HEK293 (cell line): ENCODE results near the gene TMEM255A.

Experiments
- CTCF ChIP-seq: fragments of 450-650 bp; formaldehyde crosslinking; IDR thresholded peaks from 2 replicates; pipeline ENCODE4 v1.5.1; 2016; ENCODE audit warnings: missing biosample characterization, missing genetic modification characterization
- ZSCAN30 ChIP-seq: fragments of 450-650 bp; IDR thresholded peaks from 2 replicates; pipeline ENCODE4 v1.5.1; 2018; ENCODE audit warnings: missing biosample characterization, mild to moderate bottlenecking, missing genetic modification characterization, moderate library complexity

GRCh38 chrX:120336899-120337298, 25.6 kb upstream of the TMEM255A start:
- no peak for TF ChIP-seq ZSCAN30 (tag by site-specific recombination)
- TF ChIP-seq CTCF (tag by site-specific recombination): no peak
